A549 (cell line): ENCODE results near the gene ABHD3. TPM values are rescaled to one million over a fixed set of nuclear protein-coding genes. Genes with fewer than 3 reads are reported as not detected.

ENCODE experiments used
- ATAC-seq, 2 experiments: fragments of 200-7000 bp in 1 of 2; fragments of >200 bp in 1 of 2; cut with Nextera tagmentation in 1 of 2; cut with Tn5 transposase in 1 of 2; 3 replicates each; pipeline versions ENCODE4 v1.8.0 to v1.9.1; 2018 to 2020; ENCODE audit warnings: mild to moderate bottlenecking in 1 of 2, moderate library complexity in 1 of 2
- CTCF ChIA-PET: fragments of 300-600 bp; sonication (Branson Sonifier 250); formaldehyde crosslinking; extraction: SDS; loops from one replicate; lab custom pipeline; 2021; ENCODE audit warnings: antibody characterized with exemption, inconsistent platforms; lab: Yijun Ruan, JAX
- POLR2A ChIA-PET: fragments of 350-600 bp; formaldehyde crosslinking; extraction: SDS; loops from one replicate; lab custom pipeline; 2021; ENCODE audit warnings: antibody characterized with exemption, inconsistent platforms; lab: Yijun Ruan, JAX
- DNase-seq, 2 experiments: peaks; one replicate each; pipeline versions ENCODE4 v3.0.0 to v3.0.0-alpha.2; 2011 to 2016; ENCODE audit warnings: low read depth in 1 of 2, low spot score in 1 of 2
- FAIRE-seq: peaks from 2 replicates; lab custom pipeline; 2011; peaks lifted over from hg19 to GRCh38; lab: Jason Lieb, UNC
- H3K27ac ChIP-seq, 2 experiments: fragments of >200 bp; sonication (Bioruptor Twin); formaldehyde crosslinking; 3 replicates each; pipeline ENCODE4 v1.5.1; 2016 to 2017
- H3K4me1 ChIP-seq: fragments of >200 bp; sonication (Bioruptor Twin); formaldehyde crosslinking; 3 replicates; pipeline ENCODE4 v1.6.1; 2016
- H3K4me2 ChIP-seq: fragments of >200 bp; sonication (Bioruptor Twin); formaldehyde crosslinking; 3 replicates; pipeline ENCODE4 v1.6.1; 2016
- H3K4me3 ChIP-seq: fragments of >200 bp; sonication (Bioruptor Twin); formaldehyde crosslinking; 3 replicates; pipeline ENCODE4 v1.5.1; 2016
- H3K9me3 ChIP-seq: fragments of >200 bp; sonication (Bioruptor Twin); formaldehyde crosslinking; 3 replicates; pipeline ENCODE4 v1.6.1; 2016
- CBX2 ChIP-seq: fragments of 200-600 bp; sonication (generic); IDR thresholded peaks from 2 replicates; pipeline ENCODE4 v1.6.1; 2016; ENCODE audit warnings: low read depth, mild to moderate bottlenecking, borderline replicate concordance
- CHD2 ChIP-seq: fragments of 150-350 bp; IDR thresholded peaks from 2 replicates; pipeline ENCODE4 v1.6.1; 2014; ENCODE audit warnings: low read length; ENCODE audit not compliant: partially characterized antibody
- CHD4 ChIP-seq: fragments of 200-600 bp; sonication (generic); IDR thresholded peaks from 2 replicates; pipeline ENCODE4 v1.6.1; 2016; ENCODE audit warnings: antibody characterized with exemption, mild to moderate bottlenecking, borderline replicate concordance
- EHF ChIP-seq: fragments of 250-450 bp; sonication (Bioruptor Pico); IDR thresholded peaks from 2 replicates; pipeline ENCODE4 v1.5.0; 2020; ENCODE audit warnings: mild to moderate bottlenecking
- ESRRA ChIP-seq: fragments of 150-350 bp; IDR thresholded peaks from 2 replicates; pipeline ENCODE4 v1.6.1; 2014; ENCODE audit warnings: mild to moderate bottlenecking, low read length, borderline replicate concordance
- FOSL2 ChIP-seq, 2 experiments: fragments of 450-650 bp in 1 of 2; fragments of >200 bp in 1 of 2; sonication (Bioruptor Twin) in 1 of 2; formaldehyde crosslinking; IDR thresholded peaks; 2 replicates each; pipeline versions ENCODE4 v1.5.0 to v1.6.1; 2016 to 2020; ENCODE audit warnings: mild to moderate bottlenecking in 1 of 2, moderate library complexity in 1 of 2
- HOXA7 ChIP-seq: fragments of 250-450 bp; sonication (Bioruptor Pico); IDR thresholded peaks from 2 replicates; pipeline ENCODE4 v1.5.0; 2020; ENCODE audit warnings: mild to moderate bottlenecking, moderate library complexity
- HOXB5 ChIP-seq: fragments of 250-450 bp; sonication (Bioruptor Pico); IDR thresholded peaks from 2 replicates; pipeline ENCODE4 v1.5.0; 2020; ENCODE audit warnings: mild to moderate bottlenecking, moderate library complexity
- JUN ChIP-seq, 2 experiments: fragments of >200 bp; sonication (Bioruptor Twin); formaldehyde crosslinking; IDR thresholded peaks; 2 replicates in 1 of 2; 3 replicates in 1 of 2; pipeline ENCODE4 v1.6.1; 2016 to 2017
- JUNB ChIP-seq: fragments of >200 bp; sonication (Bioruptor Twin); formaldehyde crosslinking; IDR thresholded peaks from 2 replicates; pipeline ENCODE4 v1.6.1; 2016
- KDM1A ChIP-seq: fragments of 200-600 bp; sonication (generic); IDR thresholded peaks from 2 replicates; pipeline ENCODE4 v1.6.1; 2016; ENCODE audit warnings: low read depth, mild to moderate bottlenecking
- MYC ChIP-seq: IDR thresholded peaks from 2 replicates; pipeline ENCODE4 v1.6.1; 2012; ENCODE audit warnings: mild to moderate bottlenecking, inconsistent platforms, low read length, improper control_type of control experiment, borderline replicate concordance
- NFE2L2 ChIP-seq: fragments of 150-350 bp; conservative IDR thresholded peaks from 2 replicates; pipeline ENCODE4 v1.6.1; 2014; ENCODE audit warnings: low read length
- NPAS2 ChIP-seq: fragments of 250-450 bp; sonication (Bioruptor Pico); IDR thresholded peaks from 2 replicates; pipeline ENCODE4 v1.8.0; 2022; ENCODE audit warnings: mild to moderate bottlenecking, moderate library complexity, borderline replicate concordance
- NR3C1 ChIP-seq: fragments of >200 bp; sonication (Bioruptor Twin); formaldehyde crosslinking; IDR thresholded peaks from 3 replicates; pipeline ENCODE4 v1.6.1; 2017
- RCOR1 ChIP-seq: fragments of 150-350 bp; IDR thresholded peaks from 2 replicates; pipeline ENCODE4 v1.6.1; 2014; ENCODE audit warnings: antibody characterized with exemption, low read length, low read depth
- RFX5 ChIP-seq: fragments of 450-650 bp; IDR thresholded peaks from 2 replicates; pipeline ENCODE4 v1.7.1; 2014; ENCODE audit warnings: antibody characterized with exemption, mild to moderate bottlenecking, moderate library complexity
- RNF2 ChIP-seq: fragments of 200-600 bp; sonication (generic); IDR thresholded peaks from 2 replicates; pipeline ENCODE4 v1.6.1; 2016; ENCODE audit warnings: low read depth, mild to moderate bottlenecking, antibody characterized with exemption, moderate library complexity, borderline replicate concordance
- SMC3 ChIP-seq: fragments of >200 bp; sonication (Bioruptor Twin); formaldehyde crosslinking; IDR thresholded peaks from 3 replicates; pipeline ENCODE4 v1.6.1; 2018; ENCODE audit warnings: inconsistent platforms
- SREBF2 ChIP-seq: fragments of 450-650 bp; IDR thresholded peaks from 2 replicates; pipeline ENCODE4 v1.6.1; 2014; ENCODE audit warnings: mild to moderate bottlenecking, moderate library complexity
- USF2 ChIP-seq: fragments of 450-650 bp; IDR thresholded peaks from 2 replicates; pipeline ENCODE4 v1.6.1; 2014; ENCODE audit warnings: antibody characterized with exemption
- ZFP36 ChIP-seq: fragments of 450-650 bp; IDR thresholded peaks from 2 replicates; pipeline ENCODE4 v1.6.1; 2014; ENCODE audit warnings: borderline replicate concordance; ENCODE audit not compliant: partially characterized antibody
- ZNF302 ChIP-seq: fragments of 250-450 bp; sonication (Bioruptor Pico); IDR thresholded peaks from 2 replicates; pipeline ENCODE4 v1.9.0; 2021; ENCODE audit warnings: inconsistent platforms, mild to moderate bottlenecking, moderate library complexity
- WGBS: methylation state at CpG from one replicate; pipeline ENCODE4 v1.1.6; 2017; ENCODE audit errors: missing lambda C conversion rate; 5-methylcytosine and 5-hydroxymethylcytosine counted together
- polyA plus RNA-seq, 4 experiments: library from polyadenylated mRNA; depleted of rRNA in 3 of 4; stranded (reverse); fragments of >200 nt; fragmentation: RNase III in 1 of 4; extraction: RNeasy Plus Mini Kit Qiagen cat#74134 plus additional on column Dnase treatment in 1 of 4; gene quantifications; 2 replicates in 3 of 4; 3 replicates in 1 of 4; pipeline ENCODE4 v1.2.3, GENCODE V29; 2011 to 2017
- TF ChIP-seq, protein P1 (sequence below): fragments of 200-600 bp; sonication (generic); IDR thresholded peaks from 2 replicates; pipeline ENCODE4 v1.6.1; 2016; ENCODE audit warnings: antibody characterized with exemption, mild to moderate bottlenecking, moderate library complexity
- TF ChIP-seq, protein P2 (sequence below): IDR thresholded peaks from 2 replicates; pipeline ENCODE4 v1.6.1; 2012
- TF ChIP-seq, protein P3 (sequence below): IDR thresholded peaks from 2 replicates; pipeline ENCODE4 v1.6.1; 2012
- TF ChIP-seq, protein P4 (sequence below): fragments of >200 bp; sonication (Bioruptor Twin); formaldehyde crosslinking; IDR thresholded peaks from 2 replicates; pipeline ENCODE4 v1.6.1; 2016

Gene ABHD3
- polyA plus RNA-seq, 2 of the 4 experiments (the other 2 are of a cell fraction) = 24.4 to 28.0 TPM

GRCh38 chr18:21747764-21748693, 43.5 kb upstream of the ABHD3 start:
- Histone ChIP-seq H3K27ac (no peak overlapping the region), H3K9me3 (no peaks in the 10 kb centered on the region), H3K4me1 (peaks cover 13% of the 10 kb centered on the region; the same call in 2 of the 3 replicates), H3K4me2 (no peak overlapping the region), H3K4me3 (no peak overlapping the region)
- FAIRE-seq (no peak), ATAC-seq (no peak), DNase-seq (no peak)
- POLR2A ChIA-PET = no interaction called here
- TF ChIP-seq NPAS2 (no peak), CHD2 (no peak), SREBF2 (no peak), NR3C1 (no peak), HOXA7 (CRISPR knock-in tag) (no peak), JUN (IDR thresholded peaks at IDR 0.05) (no peak), ESRRA (no peak), ZFP36 (no peak)
- TF ChIP-seq, protein P1, sequence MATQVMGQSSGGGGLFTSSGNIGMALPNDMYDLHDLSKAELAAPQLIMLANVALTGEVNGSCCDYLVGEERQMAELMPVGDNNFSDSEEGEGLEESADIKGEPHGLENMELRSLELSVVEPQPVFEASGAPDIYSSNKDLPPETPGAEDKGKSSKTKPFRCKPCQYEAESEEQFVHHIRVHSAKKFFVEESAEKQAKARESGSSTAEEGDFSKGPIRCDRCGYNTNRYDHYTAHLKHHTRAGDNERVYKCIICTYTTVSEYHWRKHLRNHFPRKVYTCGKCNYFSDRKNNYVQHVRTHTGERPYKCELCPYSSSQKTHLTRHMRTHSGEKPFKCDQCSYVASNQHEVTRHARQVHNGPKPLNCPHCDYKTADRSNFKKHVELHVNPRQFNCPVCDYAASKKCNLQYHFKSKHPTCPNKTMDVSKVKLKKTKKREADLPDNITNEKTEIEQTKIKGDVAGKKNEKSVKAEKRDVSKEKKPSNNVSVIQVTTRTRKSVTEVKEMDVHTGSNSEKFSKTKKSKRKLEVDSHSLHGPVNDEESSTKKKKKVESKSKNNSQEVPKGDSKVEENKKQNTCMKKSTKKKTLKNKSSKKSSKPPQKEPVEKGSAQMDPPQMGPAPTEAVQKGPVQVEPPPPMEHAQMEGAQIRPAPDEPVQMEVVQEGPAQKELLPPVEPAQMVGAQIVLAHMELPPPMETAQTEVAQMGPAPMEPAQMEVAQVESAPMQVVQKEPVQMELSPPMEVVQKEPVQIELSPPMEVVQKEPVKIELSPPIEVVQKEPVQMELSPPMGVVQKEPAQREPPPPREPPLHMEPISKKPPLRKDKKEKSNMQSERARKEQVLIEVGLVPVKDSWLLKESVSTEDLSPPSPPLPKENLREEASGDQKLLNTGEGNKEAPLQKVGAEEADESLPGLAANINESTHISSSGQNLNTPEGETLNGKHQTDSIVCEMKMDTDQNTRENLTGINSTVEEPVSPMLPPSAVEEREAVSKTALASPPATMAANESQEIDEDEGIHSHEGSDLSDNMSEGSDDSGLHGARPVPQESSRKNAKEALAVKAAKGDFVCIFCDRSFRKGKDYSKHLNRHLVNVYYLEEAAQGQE = no peak
- TF ChIP-seq, protein P2, sequence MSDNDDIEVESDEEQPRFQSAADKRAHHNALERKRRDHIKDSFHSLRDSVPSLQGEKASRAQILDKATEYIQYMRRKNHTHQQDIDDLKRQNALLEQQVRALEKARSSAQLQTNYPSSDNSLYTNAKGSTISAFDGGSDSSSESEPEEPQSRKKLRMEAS = no peak
- TF ChIP-seq, protein P3, sequence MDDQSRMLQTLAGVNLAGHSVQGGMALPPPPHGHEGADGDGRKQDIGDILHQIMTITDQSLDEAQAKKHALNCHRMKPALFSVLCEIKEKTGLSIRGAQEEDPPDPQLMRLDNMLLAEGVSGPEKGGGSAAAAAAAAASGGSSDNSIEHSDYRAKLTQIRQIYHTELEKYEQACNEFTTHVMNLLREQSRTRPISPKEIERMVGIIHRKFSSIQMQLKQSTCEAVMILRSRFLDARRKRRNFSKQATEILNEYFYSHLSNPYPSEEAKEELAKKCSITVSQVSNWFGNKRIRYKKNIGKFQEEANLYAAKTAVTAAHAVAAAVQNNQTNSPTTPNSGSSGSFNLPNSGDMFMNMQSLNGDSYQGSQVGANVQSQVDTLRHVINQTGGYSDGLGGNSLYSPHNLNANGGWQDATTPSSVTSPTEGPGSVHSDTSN = no peak
- 82% methylated on average over 2 of the region's 2 CpGs for WGBS
- CTCF ChIA-PET = interaction anchor here (0.6 to 1.6 kb wide), 4 partner anchors 72 to 1003 kb away, joined by 3 to 5 read pairs (median 4); no protein-coding TSS in a partner anchor

DNA sequence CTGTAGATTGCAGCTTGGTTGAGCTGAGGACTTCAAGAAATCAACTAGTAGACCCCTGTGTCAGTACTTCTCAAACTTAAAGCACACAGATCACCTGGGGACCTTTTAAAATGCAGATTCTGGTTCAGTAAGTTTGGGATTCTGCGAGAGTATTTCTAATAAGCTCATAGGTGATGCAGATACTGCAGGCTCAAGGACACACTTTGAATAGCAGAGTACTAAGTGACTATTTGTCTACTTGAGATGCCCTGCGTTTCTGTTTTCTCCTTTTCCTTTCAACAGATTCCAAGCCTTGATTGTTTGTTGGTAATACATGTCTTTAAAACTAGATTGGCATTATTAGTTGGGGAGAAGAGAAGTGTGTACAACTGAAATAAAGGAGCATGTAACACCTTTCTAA, 42.7 kb upstream of the ABHD3 start:
- CTCF ChIA-PET = interaction anchor here (1.6 kb wide), 1 partner anchor 73 kb away, joined by 4 read pairs; no protein-coding TSS in a partner anchor
- H3K4me2 ChIP-seq = no peak overlapping the region

More for the DNA sequence above, 42.7 kb upstream of the ABHD3 start:
- POLR2A ChIA-PET = no interaction called here
- no peaks in the 10 kb centered on the region for H3K9me3 ChIP-seq
- peaks cover 17% of the 10 kb centered on the region; the same call in 2 of the 3 replicates for H3K4me1 ChIP-seq
- no peak for FAIRE-seq
- no peak overlapping the region for H3K4me3 ChIP-seq
- H3K27ac ChIP-seq = no peak overlapping the region
- TF ChIP-seq ZNF302 (CRISPR knock-in tag) (no peak), KDM1A (no peak), RFX5 (no peak), CBX2 (no peak), RNF2 (no peak), JUNB (no peak), HOXB5 (no peak), RCOR1 (no peak), SMC3 (no peak), USF2 (no peak), EHF (CRISPR knock-in tag) (no peak), ZFP36 (no peak), MYC (no peak), NFE2L2 (no peak), CHD4 (no peak), FOSL2 (IDR thresholded peaks at IDR 0.05) (no peak), FOSL2 (CRISPR knock-in tag; IDR thresholded peaks at IDR 0.05) (no peak)
- TF ChIP-seq, protein P4, sequence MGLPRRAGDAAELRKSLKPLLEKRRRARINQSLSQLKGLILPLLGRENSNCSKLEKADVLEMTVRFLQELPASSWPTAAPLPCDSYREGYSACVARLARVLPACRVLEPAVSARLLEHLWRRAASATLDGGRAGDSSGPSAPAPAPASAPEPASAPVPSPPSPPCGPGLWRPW = no peak
- TF ChIP-seq, all 56 proteins: peak for 0
- ATAC-seq = no peak
- WGBS = 69% methylated on average over 2 of the region's 2 CpGs
- DNase-seq = no peak
